Measurements from ENCODE around the gene CENPP.

CENPP gene

DNA sequence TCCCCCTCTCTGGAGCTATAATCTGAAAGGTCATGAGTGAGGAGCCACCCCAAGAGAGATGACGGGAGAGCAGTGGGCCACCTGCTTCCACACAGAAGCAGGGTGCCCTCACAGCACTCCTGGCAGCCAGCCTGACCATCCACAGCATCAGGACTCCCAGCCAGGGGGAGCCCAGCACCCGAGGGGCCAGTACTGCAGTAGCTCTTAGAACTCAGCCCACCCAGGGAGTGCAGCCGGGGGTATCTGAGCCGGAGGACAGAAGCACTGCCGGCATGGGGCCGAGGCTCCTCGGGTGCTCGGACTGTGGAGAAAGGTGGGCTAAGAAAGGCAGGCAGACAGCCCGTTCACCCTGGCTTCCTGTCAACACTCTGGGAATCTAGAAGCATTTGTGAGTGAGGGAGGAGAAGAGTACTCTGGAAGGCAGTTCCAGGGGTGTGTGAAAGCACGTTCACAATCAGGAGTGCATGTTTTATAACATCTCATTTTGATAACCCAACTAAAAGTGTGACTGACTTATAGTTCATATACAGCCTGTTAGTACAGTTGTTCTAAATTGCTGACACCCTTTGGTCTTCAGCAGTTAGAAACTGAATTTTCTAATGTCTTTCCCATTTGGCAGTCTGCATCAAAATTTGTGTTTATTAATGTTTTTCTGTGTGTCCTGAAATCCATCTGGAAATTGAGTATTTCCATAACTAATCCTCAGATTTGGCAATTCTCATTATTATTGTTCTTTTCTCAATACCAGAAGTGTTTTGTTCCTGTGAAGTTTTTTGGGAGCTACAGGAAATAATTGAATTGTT lies 182.5 kb downstream of the CENPP start:
- no peak for DNase-seq (ENCODE audit: low spot score)

DNA sequence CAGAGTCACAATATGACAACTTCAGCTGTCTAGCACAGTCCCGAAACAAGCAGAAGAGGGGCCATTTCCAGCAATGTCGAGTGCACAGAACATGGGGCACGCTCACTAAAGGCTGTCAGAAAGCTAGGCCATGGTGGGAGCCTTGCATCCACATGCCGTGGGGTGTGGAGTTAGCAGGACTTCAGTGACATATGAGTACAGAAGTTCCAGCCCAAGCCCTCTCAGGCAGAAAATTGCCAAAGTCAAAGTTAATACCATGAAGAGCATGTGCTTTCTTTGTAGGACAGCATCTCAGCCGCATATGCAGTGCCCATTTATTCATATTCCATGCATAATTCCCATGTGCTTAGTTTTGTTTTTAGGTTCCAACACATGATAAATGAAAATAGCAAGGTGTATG lies 183.3 kb downstream of the CENPP start:
- DNase-seq (ENCODE audit: low spot score) = no peak

DNA sequence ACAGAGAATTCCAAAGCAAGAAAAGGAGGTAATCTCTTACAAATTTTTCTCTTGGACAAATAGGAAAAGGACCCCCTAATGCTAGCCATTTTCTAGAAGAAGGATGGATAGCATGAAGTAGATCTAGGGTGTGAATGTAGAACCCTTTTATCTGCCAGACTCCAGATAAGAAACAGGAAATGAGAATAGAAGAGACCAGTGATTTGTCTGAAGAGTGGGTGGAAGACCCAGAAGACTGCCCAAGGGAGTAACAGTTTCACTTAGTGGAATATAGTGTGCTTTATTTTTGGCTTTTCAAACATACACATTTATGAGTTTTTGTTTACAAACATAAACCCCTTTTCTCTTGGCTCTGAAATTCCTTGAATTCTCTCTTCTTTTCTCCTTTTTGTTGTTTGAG lies 185.0 kb downstream of the CENPP start:
- no peak for DNase-seq (ENCODE audit: low spot score)

DNA sequence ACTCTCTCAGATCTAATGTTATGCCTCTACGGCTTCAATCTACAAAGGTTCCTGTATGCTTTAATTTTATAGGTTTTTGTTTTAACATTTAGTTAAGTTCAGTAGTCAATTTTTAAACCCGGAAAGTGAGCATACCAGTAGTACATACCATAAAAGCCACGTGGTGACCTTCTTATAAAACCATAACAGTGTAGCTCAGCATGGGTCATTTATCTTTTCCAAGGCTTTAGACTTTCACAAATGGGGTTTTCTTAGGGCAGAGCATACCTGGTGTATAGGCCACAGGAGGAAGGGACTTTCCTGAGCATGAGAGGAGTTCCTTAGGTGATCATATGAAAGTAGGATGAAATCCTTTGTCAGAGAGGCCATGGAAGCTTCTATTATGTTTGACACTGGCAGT lies 186.9 kb downstream of the CENPP start:
- DNase-seq (ENCODE audit: low spot score) = no peak

DNA sequence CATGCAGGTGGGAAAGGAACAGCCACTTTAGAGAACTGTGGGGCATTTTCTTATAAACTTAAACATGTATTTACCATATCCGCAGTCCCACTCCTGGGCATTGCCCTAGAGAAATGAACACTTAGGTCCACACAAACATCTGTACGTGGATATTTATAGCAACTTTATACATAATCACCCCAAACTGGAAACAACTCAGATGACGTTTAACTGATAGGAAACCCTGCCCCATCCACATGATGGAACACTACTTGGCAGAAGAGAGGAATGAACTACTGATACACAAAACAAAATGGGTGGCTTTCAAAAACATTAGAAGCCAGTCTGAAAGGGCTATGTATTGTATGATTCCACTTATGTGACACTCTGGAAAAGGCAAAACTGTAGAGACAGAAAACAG lies 187.6 kb downstream of the CENPP start:
- no peak for DNase-seq (ENCODE audit: low spot score)

DNA sequence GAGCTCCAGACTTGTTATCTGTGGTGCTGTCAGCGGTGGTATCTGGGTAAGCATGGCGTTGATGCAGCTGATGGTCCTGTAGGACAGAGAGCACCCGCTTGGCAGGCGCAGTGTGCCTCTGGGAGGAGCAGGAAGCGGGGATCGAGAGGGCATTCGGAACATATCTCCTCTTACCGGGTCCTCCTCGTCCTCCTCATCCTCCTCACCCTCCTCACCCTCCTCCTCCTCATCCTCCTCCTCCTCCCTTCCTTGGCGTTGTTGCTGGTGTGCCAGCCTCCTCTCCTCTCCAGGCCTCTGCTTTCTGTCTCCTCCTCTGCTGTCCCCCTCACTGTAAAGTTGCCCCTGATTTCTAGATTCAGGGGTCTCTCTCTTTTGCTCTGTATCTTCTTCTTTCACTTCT lies 188.9 kb downstream of the CENPP start:
- no peak for DNase-seq (ENCODE audit: low spot score)

DNA sequence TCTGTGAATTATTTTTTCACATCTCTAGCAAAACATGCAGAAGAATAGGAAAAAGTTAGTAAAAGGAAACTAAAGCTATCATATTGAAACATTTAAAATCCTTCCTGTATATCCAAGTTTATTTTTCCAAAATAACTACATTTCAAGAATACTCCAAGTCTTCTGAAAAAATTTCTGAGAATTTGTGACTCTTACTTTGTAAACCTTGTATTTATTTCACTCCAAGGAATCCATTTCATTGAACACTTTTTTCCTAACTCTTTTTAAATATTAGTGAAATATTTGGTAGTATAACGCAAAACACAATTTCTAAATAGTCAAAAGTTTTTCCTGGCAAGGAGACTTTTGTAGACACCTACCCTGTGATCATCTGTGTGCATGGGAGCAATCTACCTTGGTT lies 190.8 kb downstream of the CENPP start:
- DNase-seq (ENCODE audit: low spot score) = no peak

DNA sequence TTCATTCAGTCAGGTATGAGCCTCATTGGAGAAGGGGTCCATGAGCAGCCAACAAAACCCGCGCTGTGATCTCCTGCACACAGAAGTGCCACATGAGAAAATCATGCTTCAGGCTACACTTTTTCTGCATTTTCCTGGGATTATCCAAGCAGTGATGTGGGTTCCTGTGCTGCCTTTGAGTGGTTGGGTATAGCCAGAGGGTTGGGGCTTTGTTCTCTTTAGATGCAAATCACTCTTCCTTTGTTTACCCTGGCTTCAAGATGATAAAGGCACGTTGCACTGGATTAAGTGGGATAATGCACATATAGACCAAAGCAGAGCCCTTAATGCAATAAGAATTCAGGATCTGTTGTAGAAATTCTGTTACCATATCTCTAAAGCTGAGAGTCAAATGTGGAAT lies 191.3 kb downstream of the CENPP start:
- DNase-seq (ENCODE audit: low spot score) = no peak

DNA sequence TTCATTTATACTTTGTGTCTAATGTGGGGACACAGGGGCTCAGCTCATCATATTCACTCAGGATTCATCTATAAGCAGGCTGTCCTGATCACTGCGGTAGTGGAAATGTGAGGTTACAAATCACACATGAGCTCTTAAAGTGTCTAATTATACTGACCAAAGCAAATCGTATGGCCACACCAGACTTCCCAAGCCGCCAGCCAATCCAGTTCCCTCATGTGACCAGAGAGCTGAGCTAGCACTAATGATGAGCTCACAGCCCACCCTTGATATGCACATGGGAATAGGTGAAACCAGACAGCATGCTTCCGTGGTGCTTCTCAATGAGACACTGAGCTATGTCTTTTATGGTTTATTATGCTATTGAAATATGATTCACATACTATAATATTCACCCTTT lies 192.4 kb downstream of the CENPP start:
- DNase-seq (ENCODE audit: low spot score) = no peak

DNA sequence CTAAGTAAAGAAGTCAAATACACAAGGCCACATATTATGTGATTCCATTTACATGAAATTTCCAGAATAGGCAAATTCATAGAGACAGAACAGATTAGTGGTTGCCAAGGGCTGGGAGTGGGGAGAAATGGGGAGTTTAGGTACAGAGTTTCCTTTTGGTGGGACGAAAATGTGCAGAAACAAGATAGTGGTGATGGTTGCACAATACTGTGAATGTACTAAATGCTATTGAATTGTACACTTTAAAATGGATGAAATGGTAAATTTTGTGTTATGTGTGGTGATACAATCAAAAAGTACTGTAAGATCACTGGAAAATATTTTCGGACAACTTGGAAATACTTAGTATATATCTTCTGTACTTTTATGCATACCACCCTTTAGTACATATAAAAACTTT lies 195.1 kb downstream of the CENPP start:
- DNase-seq (ENCODE audit: low spot score) = no peak

DNA sequence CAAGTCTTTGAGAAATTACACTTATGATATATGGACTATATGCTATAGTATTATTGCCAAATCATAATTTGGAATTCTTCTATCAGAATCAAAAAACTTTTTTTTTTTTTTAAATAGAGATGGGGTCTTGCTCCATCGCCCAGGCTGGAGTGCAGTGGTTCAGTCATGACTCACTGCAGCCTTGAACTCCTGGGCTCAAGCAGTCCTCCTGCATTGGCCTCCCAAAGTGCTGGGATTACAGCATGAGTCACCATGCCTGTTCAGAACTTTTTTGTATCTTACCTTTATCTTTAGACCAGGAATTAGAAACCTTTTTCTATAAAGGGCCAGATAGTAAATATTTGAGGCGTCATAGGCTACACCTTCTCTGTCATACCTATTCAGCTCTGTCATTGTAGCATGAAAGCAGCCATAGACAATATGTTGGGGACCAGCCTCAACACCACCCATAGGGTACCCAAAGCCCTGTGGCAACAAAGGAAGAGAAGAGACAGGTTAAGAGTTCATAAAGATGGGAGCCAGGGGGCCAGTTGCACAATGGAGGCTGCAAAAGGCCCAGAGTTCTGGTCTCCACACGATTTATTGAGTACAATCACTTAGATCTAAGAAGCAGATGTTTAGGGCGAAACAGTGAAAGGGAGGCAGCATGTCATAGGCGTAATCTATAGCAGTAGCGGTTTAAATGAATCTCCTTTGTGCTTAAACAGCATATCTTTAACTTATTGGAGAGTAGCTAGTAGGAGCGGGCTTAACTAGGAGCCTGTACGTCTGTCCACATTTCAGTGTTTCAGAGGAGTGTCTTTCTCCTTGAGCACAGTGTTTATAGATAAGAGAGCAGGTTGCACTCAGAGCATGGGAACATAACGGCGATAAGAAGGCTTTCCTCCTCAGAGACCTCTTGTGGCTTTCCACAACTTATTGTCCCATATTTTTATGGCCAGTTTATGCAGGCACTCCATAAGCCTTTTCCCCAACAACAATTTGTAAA lies 197.5 kb downstream of the CENPP start:
- no peak for DNase-seq (ENCODE audit: low spot score)

DNA sequence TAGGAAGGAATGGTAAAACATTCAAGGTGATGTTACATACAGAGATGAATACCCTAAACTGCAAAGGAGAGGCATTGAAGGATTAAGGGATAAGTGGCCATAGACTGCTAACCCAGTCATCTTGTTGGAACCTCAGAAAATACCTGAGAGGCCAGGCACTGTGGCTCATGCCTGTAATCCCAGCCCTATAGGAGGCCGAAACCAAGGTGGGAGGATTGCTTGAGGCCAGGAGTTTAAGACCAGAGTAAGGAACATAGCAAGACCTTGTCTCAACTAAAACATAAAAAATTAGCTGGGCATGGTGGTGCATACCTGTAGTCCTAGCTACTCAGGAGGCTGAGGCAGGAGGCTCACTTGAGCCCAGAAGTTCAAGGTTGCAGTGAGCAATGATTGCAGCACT lies 199.1 kb downstream of the CENPP start:
- DNase-seq (ENCODE audit: low spot score) = no peak

DNA sequence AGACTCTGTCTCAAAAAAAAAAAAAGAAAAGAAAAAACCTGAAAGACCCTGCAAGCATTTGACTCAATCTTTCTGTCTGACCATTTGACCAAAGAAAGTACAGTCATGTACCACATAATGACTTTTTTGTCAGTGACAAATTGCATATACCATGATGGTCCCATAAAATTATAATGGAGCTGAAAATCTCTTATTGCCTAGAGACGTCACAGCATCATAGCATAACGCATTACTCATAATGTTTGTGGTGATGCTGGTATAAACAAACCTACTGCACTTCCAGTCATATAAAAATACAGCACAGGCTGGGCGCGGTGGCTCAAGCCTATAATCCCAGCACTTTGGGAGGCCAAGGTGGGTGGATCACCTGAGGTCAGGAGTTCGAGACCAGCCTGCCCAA lies 199.6 kb downstream of the CENPP start:
- no peak for DNase-seq (ENCODE audit: low spot score)

DNA sequence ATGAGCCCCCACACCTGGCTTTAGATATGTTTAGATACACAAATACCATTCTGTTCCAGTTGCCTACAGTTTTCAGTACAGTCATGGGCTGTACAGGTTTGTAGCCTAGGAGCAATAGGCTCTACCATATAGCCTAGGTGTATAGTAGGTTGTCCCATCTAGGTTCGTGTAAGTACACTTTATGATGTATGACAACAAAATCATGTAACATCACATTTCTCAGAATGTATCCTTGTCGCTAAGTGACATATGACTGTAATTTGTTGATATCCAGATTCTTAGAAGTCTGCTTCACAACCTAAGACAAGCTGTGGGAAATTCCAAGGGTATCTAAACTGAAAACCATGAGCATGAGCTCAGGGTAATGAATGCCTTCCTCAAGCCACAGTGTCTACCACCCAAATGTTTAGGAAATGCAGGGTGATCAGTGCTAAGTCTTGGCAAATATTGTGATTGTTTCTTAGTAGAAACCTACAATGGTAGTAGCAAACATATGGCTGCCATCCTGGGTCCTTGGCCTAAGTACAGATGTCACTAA lies 201.6 kb downstream of the CENPP start:
- DNase-seq (ENCODE audit: low spot score) = no peak

DNA sequence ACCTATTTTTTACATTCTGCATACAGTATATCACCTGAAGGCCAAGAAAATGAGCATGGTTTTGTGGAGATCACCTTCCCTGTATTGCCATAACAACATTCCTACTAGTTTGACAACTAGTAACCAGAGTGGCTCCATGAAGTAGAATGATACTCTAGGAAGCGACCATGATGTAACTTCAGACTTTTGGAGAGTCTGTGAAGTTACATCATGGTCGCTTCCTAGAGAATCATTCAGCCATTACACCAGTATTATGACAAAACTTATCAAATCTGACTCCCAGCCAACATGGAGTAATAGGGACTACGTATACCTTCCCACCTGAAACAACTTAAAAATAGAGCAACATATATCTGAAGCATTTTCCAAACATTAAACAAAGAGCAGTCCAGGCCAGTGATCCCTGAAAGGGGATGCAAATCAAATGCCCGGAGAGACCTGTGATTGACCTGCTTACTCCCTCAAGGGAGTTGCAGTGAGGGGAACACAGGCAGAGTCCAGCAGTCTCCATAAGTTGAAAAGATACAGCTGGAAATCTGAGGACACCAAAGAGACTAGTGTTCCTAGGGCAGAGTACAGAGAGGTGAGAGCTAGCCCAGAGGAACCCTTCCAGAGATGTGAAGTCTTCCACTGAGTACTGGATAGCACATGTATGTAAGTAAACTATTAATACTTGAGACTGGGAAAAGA lies 202.2 kb downstream of the CENPP start:
- DNase-seq (ENCODE audit: low spot score) = no peak

DNA sequence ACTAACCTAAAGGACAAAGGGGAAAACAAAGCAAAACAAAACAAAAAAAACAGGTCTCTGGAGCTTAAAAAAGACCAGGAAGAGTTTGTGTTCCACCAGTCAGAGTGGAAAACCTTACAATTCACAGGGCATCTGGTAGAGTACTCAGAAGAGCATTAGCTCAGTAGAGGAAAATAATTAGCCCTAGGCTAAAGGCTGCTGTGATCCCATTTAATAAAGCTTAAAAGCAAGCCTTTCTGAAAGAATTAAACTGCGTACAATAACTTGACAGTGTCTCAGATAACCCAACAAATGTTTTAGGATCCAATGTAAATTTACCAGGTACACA lies 202.7 kb downstream of the CENPP start:
- DNase-seq (ENCODE audit: low spot score) = no peak

DNA sequence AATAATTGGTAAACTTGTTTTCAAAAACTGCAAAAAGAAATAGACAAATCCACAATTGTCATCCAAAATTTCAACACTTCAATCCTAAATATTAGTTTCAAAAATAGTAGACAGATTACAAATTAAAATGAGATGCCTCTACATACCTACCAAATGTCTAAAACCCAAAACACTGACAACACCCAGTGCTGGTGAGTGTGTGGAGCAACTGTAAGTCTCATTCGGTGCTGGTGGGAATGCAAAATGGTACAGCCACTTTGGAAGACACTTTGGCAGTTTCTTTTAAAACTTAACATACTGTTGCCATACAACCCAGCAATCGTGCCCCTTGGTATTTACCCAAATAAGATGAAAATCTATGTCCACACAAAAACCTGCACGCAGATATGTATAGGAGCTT lies 203.4 kb downstream of the CENPP start:
- DNase-seq (ENCODE audit: low spot score) = no peak

DNA sequence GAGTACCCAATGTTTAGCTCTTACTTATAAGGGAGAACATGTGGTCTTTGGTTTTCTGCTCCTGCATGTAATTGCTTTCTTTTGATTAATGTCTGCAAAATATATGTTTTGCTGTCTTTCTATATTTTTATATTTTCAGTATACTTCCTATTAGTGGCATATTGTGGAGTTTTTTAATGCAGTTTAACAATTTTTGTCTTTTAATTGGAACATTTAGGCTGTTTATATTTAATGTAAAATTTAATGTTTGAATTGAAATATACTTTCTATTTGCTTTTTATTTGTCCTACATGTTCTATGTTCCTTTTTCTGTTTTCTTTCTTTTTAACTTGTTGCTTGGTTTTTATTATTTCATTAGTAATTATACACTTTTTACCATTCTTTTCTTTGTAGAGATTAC lies 205.1 kb downstream of the CENPP start:
- DNase-seq (ENCODE audit: low spot score) = no peak

DNA sequence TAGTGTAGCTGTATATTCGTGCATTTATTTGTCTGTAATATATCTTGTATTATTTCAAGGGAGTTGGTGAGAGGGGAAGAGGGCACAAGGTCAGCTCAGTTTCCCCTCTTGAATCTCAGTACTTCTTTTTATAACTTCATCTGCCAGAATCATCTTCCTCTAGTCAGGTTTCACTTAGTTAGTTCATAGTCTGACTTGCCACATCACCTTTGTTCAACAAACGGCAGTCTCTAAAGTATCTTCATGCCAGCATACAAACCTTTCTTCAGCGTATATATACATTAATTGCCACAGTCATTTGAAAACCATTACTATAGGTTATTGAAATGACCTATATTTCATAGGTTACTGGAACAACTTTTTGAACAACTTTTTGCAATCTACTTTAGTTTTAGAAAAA lies 208.5 kb downstream of the CENPP start:
- no peak for DNase-seq (ENCODE audit: low spot score)

DNA sequence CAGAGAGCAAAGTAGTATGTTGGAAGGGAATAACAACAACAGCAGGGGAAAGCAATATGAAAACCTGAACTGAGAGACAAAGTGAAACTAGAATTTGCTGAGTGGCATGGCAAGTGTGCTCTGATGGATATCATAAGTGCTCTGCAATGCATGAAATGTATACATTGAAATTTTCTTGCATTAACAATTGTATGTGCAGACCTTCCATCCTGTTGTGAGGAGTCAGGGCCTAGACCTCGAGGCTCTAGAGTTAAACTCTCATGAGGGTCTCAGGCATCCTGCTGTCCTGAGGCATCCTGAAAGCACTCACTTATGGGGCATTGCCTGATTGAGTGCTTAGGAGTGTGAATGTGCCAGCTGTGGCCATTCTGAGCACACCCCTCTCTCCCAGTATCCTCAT lies 208.9 kb downstream of the CENPP start:
- DNase-seq (ENCODE audit: low spot score) = no peak

DNA sequence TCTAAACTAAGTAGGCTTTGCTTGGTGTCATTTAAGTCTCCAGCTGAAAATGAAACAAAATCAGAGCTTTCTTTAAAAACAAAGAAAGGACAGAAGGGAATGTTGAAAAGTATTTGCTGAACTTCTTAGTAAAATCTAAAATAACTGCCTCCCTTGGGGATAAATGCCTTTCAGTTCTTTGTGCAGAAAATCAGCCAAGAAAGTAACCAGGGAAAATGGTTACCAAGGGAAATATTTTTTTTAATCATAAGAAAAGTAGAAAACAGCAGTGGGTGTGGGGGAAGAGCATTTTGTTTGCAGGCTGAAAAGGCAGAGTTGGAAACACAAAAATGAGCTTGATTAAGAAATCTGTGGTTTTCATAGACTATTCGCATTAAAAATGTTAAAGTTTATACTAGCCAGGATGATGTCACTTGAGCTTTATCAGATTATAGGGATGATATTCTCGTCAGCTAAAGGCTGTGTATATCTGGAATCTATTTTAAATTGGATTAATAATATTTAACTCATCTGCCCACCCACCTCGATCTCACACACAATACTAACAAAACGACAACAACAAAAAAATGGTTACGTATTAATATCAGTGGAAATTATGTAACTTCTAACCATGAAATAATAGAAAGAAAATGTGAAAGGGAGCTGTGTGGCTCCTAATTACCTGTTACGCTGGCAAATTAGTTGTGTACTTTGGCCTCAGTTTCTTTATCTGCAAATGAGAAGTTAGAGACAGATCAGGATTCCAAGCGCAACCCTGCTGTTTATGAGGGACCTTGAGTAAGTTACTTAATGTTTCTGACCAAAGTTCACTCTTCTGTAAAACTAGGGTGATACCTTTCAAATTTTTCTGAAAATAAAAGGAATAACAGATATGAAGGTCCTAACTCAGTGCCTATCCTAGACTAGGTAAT lies 210.4 kb downstream of the CENPP start, which contains the start of gene ECM2:
ECM2 (minus strand) TSS at position 51 of the 911 bp plus-strand sequence. CDS start 13,124 bp downstream, outside the sequence.
- DNase-seq (ENCODE audit: low spot score) = no peak

Measured in hematopoietic multipotent progenitor cell treated with erythropoietin and hydrocortisone succinate and interleukin-3 and kit ligand, for 15 days (in vitro differentiated cells).